AG04450 (cell line): ENCODE results near the gene FUT4. TPM values are rescaled to one million over a fixed set of nuclear protein-coding genes. Genes with fewer than 3 reads are reported as not detected.

Experiments used
- CTCF ChIA-PET: fragments of 300-600, 350-600 bp; formaldehyde crosslinking; extraction: SDS; loops from one replicate; lab custom pipeline; 2022; ENCODE audit warnings: antibody characterized with exemption, inconsistent platforms; lab: Charles Lee
- POLR2A ChIA-PET: fragments of 350-600 bp; formaldehyde crosslinking; extraction: SDS; loops from one replicate; lab custom pipeline; 2021; ENCODE audit warnings: antibody characterized with exemption, inconsistent platforms; lab: Yijun Ruan, JAX
- DNase-seq: peaks from one replicate; pipeline ENCODE4 v3.0.0-alpha.2; 2011; ENCODE audit warnings: low read depth, low spot score
- H3K27ac ChIP-seq: one replicate; pipeline ENCODE4 v1.5.1; 2012; ENCODE audit warnings: low read depth, low read length, control low read depth
- H3K27me3 ChIP-seq: one replicate; pipeline ENCODE4 v1.6.0; 2012; ENCODE audit warnings: low read length; ENCODE audit not compliant: control insufficient read depth, insufficient read depth
- H3K4me3 ChIP-seq: 2 replicates; pipeline ENCODE4 v1.5.1; 2011; ENCODE audit warnings: mild to moderate bottlenecking, low read depth, low read length, control low read depth
- H3K9me3 ChIP-seq: 2 replicates; pipeline ENCODE4 v1.5.1; 2012; ENCODE audit warnings: low read length; ENCODE audit not compliant: control insufficient read depth, insufficient read depth
- CTCF ChIP-seq: IDR thresholded peaks from 2 replicates; pipeline ENCODE4 v1.5.1; 2011; ENCODE audit warnings: low read depth, low read length, control low read depth, inconsistent platforms
- polyA plus RNA-seq: library from polyadenylated mRNA; depleted of rRNA; stranded (reverse); fragments of >200 nt; gene quantifications from 2 replicates; pipeline ENCODE4 v1.2.3, GENCODE V29; 2011; rRNA removed

Gene FUT4
- polyA plus RNA-seq, 1 experiment: 2.6 TPM

GRCh38 chr11:94593030-94593429 lies 49.3 kb downstream of the FUT4 start:
- no peak for TF ChIP-seq CTCF
- no peak for DNase-seq
- no peak overlapping the region for H3K27ac ChIP-seq
- H3K27me3 ChIP-seq: no peaks in the 10 kb centered on the region
- ChIA-PET POLR2A (no interaction called here), CTCF (interaction anchor here (0.6 to 1.1 kb wide), 3 partner anchors 11 to 173 kb away, joined by 3 to 4 read pairs (median 3); no protein-coding TSS in a partner anchor)
- no peak overlapping the region for H3K4me3 ChIP-seq
- no peaks in the 10 kb centered on the region for H3K9me3 ChIP-seq

- no peak for DNase-seq
- Histone ChIP-seq H3K27ac (no peak overlapping the region), H3K4me3 (no peak overlapping the region), H3K9me3 (no peaks in the 10 kb centered on the region), H3K27me3 (no peaks in the 10 kb centered on the region)
- no peak for TF ChIP-seq CTCF
- CTCF ChIA-PET: interaction anchor here (1.7 to 2.7 kb wide), 3 partner anchors 9 to 76 kb away, joined by 4 to 15 read pairs (median 5); no protein-coding TSS in a partner anchor
- POLR2A ChIA-PET: no interaction called here
These were observed 51.4 kb downstream of the FUT4 start for GRCh38 chr11:94595076-94595475.

- H3K4me3 ChIP-seq: no peak overlapping the region
- CTCF ChIA-PET: interaction anchor here (0.6 to 2.7 kb wide), 5 partner anchors 9 to 82 kb away, joined by 3 to 15 read pairs (median 5); no protein-coding TSS in a partner anchor
- no peak for TF ChIP-seq CTCF
- H3K27ac ChIP-seq: no peak overlapping the region
- no peak for DNase-seq
- POLR2A ChIA-PET: no interaction called here
- H3K27me3 ChIP-seq: no peaks in the 10 kb centered on the region
- no peaks in the 10 kb centered on the region for H3K9me3 ChIP-seq
These were observed 54.2 kb downstream of the FUT4 start for GRCh38 chr11:94597896-94598295.

Other genes with a start within 250 kb of the FUT4 start
- 0.12 TPM in 1 of 2 replicates, not detected in the other for gene IZUMO1R, start 239.3 kb upstream of the FUT4 start, polyA plus RNA-seq
- 0.02 and 0.04 TPM in 2 replicates for gene GPR83, start 142.5 kb upstream of the FUT4 start, polyA plus RNA-seq
- gene MRE11, start 50.1 kb upstream of the FUT4 start, polyA plus RNA-seq: 8.1 and 10.3 TPM in 2 replicates
- gene ANKRD49, start 49.9 kb upstream of the FUT4 start, polyA plus RNA-seq: 12.4 and 16.0 TPM in 2 replicates
- not detected in 2 replicates for gene C11orf97, start 31.5 kb upstream of the FUT4 start, polyA plus RNA-seq
- gene PIWIL4, start 23.4 kb downstream of the FUT4 start, polyA plus RNA-seq: 1.0 and 1.1 TPM in 2 replicates
- gene AMOTL1, start 224.4 kb downstream of the FUT4 start, polyA plus RNA-seq: 40.5 and 43.7 TPM in 2 replicates